Neuron (in vitro differentiated cells): ENCODE results near the gene CIC.
A peak's percentile ranks its signal among the peaks of the same experiment; 100 is the strongest.

Experiments used
- H2AFZ ChIP-seq: one replicate; pipeline ENCODE4 v1.6.1; 2013; ENCODE audit warnings: low read depth, mild to moderate bottlenecking, inconsistent platforms, low read length, moderate library complexity
- H3K27me3 ChIP-seq: one replicate; pipeline ENCODE4 v1.6.1; 2013; ENCODE audit warnings: low read length; ENCODE audit not compliant: insufficient read depth
- H3K36me3 ChIP-seq: one replicate; pipeline ENCODE4 v1.6.1; 2013; ENCODE audit warnings: low read length; ENCODE audit not compliant: insufficient read depth
- H3K4me1 ChIP-seq: one replicate; pipeline ENCODE4 v1.6.1; 2013; ENCODE audit warnings: low read length; ENCODE audit not compliant: insufficient read depth
- H3K4me3 ChIP-seq: 2 replicates; pipeline ENCODE4 v1.5.1; 2013; ENCODE audit warnings: mild to moderate bottlenecking, low read length, moderate library complexity
- H3K9me3 ChIP-seq: one replicate; pipeline ENCODE4 v1.6.1; 2013; ENCODE audit warnings: low read length

Gene CIC

GRCh38 chr19:42313840-42314755 is 45.0 kb downstream of the CIC start:
- H3K36me3 ChIP-seq: no peaks in the 10 kb centered on the region
- no peaks in the 10 kb centered on the region for H3K9me3 ChIP-seq
- peaks cover 8% of the 10 kb centered on the region for H3K4me1 ChIP-seq
- peak overlapping the region; percentile 84 for H2AFZ ChIP-seq
- H3K4me3 ChIP-seq: peak overlapping the region; percentile 52
- no peaks in the 10 kb centered on the region for H3K27me3 ChIP-seq

DNA sequence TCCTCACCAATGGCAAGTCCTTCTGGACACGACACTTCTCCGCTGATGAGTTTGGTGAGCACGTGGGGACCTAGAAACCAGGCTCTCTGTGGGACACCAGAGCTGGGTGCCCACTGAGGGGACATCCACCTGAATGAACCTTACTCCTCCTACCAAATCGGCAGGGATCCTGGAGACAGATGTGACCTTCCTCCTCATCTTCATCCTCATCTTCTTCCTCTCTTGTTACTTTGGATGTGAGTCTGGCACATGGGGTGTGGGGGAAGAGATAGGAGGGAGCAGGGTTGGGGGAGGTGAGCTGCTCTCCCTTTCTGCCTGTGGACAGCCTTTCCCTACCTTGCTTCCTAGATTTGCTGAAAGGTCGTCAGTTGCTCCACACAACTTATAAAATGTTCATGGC is 46.0 kb downstream of the CIC start:
- H3K27me3 ChIP-seq: no peaks in the 10 kb centered on the region
- no peak overlapping the region for H3K4me3 ChIP-seq
- no peaks in the 10 kb centered on the region for H3K9me3 ChIP-seq
- no peak overlapping the region for H2AFZ ChIP-seq
- H3K36me3 ChIP-seq: no peaks in the 10 kb centered on the region
- peaks cover 8% of the 10 kb centered on the region for H3K4me1 ChIP-seq

DNA sequence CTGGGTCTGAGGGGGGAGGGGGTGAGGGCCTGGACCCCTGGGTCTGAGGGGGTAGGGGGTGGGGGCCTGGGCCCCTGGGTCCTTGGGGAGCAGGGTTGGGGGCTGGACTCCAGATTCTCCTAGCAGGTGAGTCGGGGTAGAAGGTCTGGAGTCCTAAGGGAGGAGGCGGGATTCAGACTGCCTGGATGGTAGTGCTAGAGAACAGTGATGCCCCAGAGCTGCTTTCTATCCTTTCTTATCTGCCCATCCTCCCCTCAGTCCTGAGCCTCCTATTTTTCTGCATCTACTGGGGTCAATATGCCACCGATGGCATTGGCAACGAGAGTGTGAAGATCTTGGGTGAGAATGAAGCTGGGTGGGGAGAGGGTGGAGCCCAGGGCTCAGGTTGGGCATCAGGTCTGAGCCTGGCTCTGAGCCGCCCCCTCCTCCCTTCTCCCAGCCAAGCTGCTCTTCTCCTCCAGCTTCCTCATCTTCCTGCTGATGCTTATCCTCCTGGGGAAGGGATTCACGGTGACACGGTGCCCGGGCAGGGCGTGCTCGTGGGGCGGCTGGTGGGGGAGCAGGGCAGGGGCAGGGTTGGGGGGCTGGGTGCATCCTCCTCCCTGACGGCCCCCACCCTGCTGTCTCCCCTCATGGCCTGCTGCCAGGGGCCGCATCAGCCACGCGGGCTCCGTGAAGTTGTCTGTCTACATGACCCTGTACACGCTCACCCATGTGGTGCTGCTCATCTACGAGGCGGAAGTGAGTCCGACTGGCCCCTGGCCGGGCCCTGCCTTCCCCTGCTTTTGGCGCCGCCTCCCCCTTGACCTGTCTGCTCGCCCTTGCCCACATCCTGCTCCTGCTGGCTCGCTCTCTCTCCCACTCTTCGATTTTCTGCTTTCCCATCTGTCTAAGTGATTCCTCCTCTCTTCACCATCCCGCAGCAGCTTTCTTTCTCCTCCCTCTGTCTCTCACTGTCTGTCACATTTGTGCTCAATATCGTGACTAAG is 47.5 kb downstream of the CIC start:
- Histone ChIP-seq H3K36me3 (no peaks in the 10 kb centered on the region), H2AFZ (no peak overlapping the region), H3K4me3 (no peak overlapping the region), H3K4me1 (peaks cover 8% of the 10 kb centered on the region), H3K9me3 (no peaks in the 10 kb centered on the region), H3K27me3 (no peaks in the 10 kb centered on the region)

- Histone ChIP-seq H3K36me3 (no peaks in the 10 kb centered on the region), H2AFZ (no peak overlapping the region), H3K4me1 (peaks cover 8% of the 10 kb centered on the region), H3K4me3 (no peak overlapping the region), H3K9me3 (no peaks in the 10 kb centered on the region), H3K27me3 (no peaks in the 10 kb centered on the region)
These were observed 48.5 kb downstream of the CIC start for GRCh38 chr19:42317535-42317934.

DNA sequence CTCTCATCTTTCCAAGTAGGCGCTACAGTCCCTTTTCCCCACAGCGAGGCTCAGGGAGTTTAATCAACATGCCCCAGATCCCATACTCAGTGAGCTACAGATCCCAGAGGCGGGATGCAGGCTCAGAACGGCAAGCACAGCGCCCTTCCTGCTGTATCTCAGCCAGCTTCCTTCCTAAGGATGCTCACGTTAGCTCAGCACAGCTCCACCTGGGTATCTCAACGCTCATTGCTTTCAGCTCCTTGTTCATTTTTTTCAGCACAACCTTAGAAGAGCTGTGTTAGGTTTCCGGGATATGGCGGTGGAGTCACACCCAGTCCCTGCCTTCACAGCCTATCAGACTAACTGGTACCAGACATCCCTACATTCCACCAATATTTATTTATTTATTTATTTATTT is 53.3 kb downstream of the CIC start:
- no peaks in the 10 kb centered on the region for H3K36me3 ChIP-seq
- no peak overlapping the region for H2AFZ ChIP-seq
- H3K4me1 ChIP-seq: peaks cover 10% of the 10 kb centered on the region
- no peaks in the 10 kb centered on the region for H3K27me3 ChIP-seq
- no peaks in the 10 kb centered on the region for H3K9me3 ChIP-seq
- no peak overlapping the region for H3K4me3 ChIP-seq

DNA sequence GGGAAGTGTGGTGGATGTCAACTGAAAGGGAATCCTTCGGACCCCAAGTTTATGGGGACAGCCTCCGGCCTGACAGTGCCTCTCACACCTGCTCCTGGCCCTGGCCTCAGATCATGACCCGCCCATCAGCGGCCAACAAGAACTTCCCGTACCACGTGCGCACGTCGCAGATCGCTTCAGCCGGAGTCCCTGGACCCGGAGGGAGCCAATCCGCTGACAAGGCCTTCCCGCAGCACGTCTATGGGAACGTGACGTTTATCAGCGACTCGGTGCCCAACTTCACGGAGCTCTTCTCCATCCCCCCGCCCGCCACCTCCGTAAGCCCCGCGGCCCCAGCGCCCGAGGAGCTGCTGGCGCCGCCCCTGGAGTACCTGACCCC is 54.4 kb downstream of the CIC start:
- no peaks in the 10 kb centered on the region for H3K27me3 ChIP-seq
- no peaks in the 10 kb centered on the region for H3K9me3 ChIP-seq
- peaks cover 16% of the 10 kb centered on the region for H3K4me1 ChIP-seq
- H2AFZ ChIP-seq: no peak overlapping the region
- no peak overlapping the region for H3K4me3 ChIP-seq
- no peaks in the 10 kb centered on the region for H3K36me3 ChIP-seq

GRCh38 chr19:42323852-42324654 is 55.0 kb downstream of the CIC start:
- peaks cover 16% of the 10 kb centered on the region for H3K4me1 ChIP-seq
- no peaks in the 10 kb centered on the region for H3K27me3 ChIP-seq
- H3K9me3 ChIP-seq: no peaks in the 10 kb centered on the region
- H3K4me3 ChIP-seq: no peak overlapping the region
- H3K36me3 ChIP-seq: no peaks in the 10 kb centered on the region
- H2AFZ ChIP-seq: no peak overlapping the region

- Histone ChIP-seq H2AFZ (peak overlapping the region; percentile 29), H3K9me3 (no peaks in the 10 kb centered on the region), H3K36me3 (no peaks in the 10 kb centered on the region), H3K4me3 (no peak overlapping the region), H3K27me3 (no peaks in the 10 kb centered on the region), H3K4me1 (peaks cover 16% of the 10 kb centered on the region)
These were observed 55.7 kb downstream of the CIC start for GRCh38 chr19:42324655-42325307.

DNA sequence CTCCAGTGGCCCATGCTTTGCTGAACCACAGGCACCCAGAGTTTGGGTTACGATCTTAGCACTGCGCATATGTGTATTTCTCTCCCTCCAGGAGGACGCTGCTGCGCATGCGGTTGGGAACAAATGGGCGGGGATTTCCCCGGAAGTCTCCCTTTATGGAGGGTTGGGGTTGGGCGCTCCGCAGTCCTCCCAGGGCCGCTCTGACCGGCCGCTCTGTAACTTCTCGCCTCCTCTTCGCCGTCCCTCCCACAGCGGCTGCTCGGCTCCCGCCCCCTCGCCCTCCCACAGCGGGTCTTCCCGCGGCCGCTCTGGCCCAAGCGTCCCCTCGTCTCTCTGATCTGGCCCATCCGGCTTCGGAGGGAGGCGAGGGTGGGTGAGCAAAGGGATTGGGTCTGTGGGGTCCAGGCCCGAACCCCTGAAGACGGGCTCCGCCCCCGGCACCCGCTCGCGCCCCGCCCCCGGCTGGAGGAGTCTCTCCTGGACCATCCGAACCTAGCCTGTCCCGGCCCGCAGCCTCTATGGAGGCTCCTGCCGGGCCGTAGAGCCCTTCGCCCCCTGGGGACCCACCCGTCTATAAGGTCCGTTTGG is 56.4 kb downstream of the CIC start, which contains the start of gene MEGF8:
Gene MEGF8 (plus strand): TSS at position 328 of the 588 bp plus-strand sequence. CDS start 609 bp downstream, outside the sequence.
- Histone ChIP-seq H3K36me3 (no peaks in the 10 kb centered on the region), H3K9me3 (no peaks in the 10 kb centered on the region), H3K27me3 (no peaks in the 10 kb centered on the region), H2AFZ (peak within 1 kb of the TSS; percentile 29), H3K4me3 (peak within 1 kb of the TSS; percentile 80), H3K4me1 (peaks cover 16% of the 10 kb centered on the region)

DNA sequence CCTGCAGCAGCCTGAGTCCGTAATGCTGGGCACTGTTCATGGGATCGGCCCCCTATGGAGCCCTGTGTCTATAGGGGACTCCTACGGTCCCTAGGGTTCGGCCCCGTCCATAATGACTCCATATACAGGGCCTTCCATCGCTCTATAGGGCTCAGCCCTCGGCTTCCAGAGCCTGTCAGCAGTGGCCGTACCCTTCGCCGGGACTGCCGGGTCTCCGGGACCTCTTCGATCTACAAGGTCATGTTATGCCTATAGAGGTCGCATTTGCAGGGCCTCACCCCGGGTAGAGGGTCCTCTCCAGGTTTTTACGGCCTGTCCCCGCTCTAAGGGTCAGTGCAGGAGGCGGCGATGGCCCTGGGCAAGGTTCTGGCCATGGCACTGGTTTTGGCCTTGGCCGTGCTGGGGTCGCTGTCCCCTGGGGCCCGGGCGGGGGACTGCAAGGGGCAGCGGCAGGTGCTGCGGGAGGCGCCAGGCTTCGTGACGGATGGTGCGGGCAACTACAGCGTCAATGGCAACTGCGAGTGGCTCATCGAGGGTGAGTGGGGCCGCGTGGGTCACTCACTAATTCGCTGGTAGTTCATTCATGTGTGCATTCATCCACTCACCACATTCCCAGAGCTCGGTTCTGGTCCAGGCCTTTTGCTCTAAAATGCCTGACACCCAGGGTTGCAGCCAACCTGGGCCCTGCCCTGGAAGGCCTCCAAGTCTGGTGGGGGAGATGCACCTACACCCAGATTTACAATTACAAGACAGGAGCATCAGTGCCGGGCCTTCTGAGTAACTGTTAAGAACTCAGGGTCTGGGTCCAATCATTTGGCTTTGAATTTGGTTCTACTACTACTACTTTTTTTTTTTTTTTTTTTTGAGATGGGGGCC is 57.1 kb downstream of the CIC start:
- Histone ChIP-seq H3K4me3 (peak overlapping the region; percentile 80), H3K36me3 (no peaks in the 10 kb centered on the region), H2AFZ (peak overlapping the region; percentile 11), H3K9me3 (no peaks in the 10 kb centered on the region), H3K4me1 (peaks cover 16% of the 10 kb centered on the region), H3K27me3 (no peaks in the 10 kb centered on the region)

GRCh38 chr19:42326969-42327368 is 57.9 kb downstream of the CIC start:
- no peaks in the 10 kb centered on the region for H3K9me3 ChIP-seq
- H3K27me3 ChIP-seq: no peaks in the 10 kb centered on the region
- no peak overlapping the region for H2AFZ ChIP-seq
- no peaks in the 10 kb centered on the region for H3K36me3 ChIP-seq
- peak overlapping the region; percentile 80 for H3K4me3 ChIP-seq
- H3K4me1 ChIP-seq: peaks cover 16% of the 10 kb centered on the region
